Mucosa of stomach (tissue), 1 donor: ENCODE measurements around the gene CPEB4.

Experiments used
- H3K27me3 ChIP-seq: one replicate; pipeline ENCODE4 v1.7.0; 2013; ENCODE audit warnings: mild to moderate bottlenecking, low read length; ENCODE audit not compliant: control insufficient read depth, insufficient read depth
- H3K36me3 ChIP-seq: one replicate; pipeline ENCODE4 v1.7.0; 2013; ENCODE audit warnings: low read length; ENCODE audit not compliant: control insufficient read depth, insufficient read depth
- H3K4me1 ChIP-seq: one replicate; pipeline ENCODE4 v1.7.0; 2013; ENCODE audit warnings: mild to moderate bottlenecking, low read length; ENCODE audit not compliant: control insufficient read depth, insufficient read depth
- H3K4me3 ChIP-seq: one replicate; pipeline ENCODE4 v1.7.0; 2013; ENCODE audit warnings: low read length
- H3K9ac ChIP-seq: one replicate; pipeline ENCODE4 v1.7.0; 2013; ENCODE audit warnings: mild to moderate bottlenecking, low read length, moderate library complexity
- H3K9me3 ChIP-seq: one replicate; pipeline ENCODE4 v1.7.0; 2013; ENCODE audit warnings: mild to moderate bottlenecking, low read length, moderate library complexity; ENCODE audit not compliant: control insufficient read depth
- donor health status: Pancreatic carcinoma.

The CPEB4 gene

GRCh38 chr5:173852790-173853359 lies 35.3 kb upstream of the CPEB4 start:
- Histone ChIP-seq H3K9me3 (peaks cover 5% of the 10 kb centered on the region), H3K4me3 (no peak overlapping the region), H3K4me1 (peaks cover 13% of the 10 kb centered on the region), H3K9ac (no peak overlapping the region), H3K27me3 (peaks cover 10% of the 10 kb centered on the region), H3K36me3 (no peaks in the 10 kb centered on the region)

DNA sequence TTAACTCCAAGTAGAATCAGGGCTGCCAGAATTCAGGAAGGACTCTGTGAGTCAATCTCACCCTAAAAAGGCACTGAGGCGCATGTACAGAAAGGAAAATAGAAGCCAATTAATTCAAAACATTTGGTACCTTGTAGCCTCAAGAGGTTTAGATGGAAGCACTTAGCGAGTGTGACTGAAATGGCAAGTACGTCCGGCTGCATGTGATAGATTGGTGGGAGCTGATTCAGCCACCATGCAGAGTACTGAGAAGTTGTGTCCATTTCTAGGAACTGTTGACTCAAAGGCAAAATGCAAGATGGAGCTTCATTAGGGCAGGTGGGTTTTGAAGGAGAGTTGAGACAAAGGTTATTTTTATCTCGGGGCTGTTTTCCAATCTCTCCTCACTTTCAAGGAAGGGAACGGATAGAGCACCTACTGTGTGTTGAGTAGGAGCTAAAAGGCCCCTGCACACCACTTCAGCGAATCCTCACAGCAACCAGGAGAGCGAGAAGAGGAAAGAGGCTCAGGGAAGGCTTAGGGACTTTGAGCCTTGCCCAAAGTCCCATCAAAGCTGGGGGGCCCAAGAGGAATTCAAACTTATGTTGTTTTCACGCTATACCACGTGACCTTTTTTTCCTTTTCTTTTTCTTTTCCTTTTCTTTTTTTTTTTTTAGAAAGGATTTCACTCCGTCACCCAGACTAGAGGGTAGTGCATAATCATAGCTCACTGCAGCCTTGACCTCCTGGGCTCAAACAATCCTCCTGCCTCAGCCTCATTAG lies 34.6 kb upstream of the CPEB4 start:
- Histone ChIP-seq H3K4me3 (no peak overlapping the region), H3K4me1 (peaks cover 13% of the 10 kb centered on the region), H3K9ac (no peak overlapping the region), H3K9me3 (peaks cover 5% of the 10 kb centered on the region), H3K27me3 (peaks cover 10% of the 10 kb centered on the region), H3K36me3 (no peaks in the 10 kb centered on the region)

DNA sequence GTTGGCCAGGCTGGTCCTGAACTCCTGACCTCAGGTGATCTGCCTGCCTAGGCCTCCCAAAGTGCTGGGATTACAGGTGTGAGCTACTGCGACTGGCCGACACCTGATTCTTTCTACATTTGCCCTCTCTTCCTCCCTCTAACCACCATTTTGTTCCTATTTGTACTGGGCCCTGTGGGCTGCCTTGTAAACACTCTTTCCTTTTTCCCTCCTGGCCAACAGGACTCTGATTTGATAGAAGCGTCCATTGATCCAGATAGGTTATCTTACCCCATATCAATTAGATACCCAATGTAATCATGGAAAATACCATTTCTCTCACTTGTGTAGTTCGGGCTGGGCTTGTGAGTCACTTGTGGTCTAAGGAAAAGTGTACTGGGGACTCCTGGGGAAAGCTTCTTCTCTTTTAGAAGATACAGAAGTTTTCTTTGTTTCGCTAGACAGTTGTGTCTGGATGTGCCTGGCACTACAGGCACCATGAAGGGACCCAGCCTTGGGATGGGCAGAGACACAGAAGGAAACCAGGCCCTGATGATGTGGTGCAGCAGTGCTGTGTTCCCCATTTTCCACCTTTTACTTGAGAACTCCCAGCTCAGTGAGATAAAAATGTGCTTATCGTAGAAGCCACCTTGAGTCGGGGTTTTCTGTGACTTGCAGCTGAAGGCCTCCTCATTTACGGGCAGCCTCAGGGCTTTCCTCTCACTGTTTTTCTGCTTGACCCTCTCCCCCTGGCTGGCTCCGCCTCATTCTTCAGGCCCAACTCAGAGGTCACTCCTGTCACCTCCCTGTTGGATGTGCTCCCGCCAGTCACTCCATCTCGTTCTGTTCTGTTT lies 32.8 kb upstream of the CPEB4 start:
- Histone ChIP-seq H3K36me3 (no peaks in the 10 kb centered on the region), H3K9me3 (no peaks in the 10 kb centered on the region), H3K4me1 (peaks cover 28% of the 10 kb centered on the region), H3K4me3 (no peak overlapping the region), H3K27me3 (peaks cover 10% of the 10 kb centered on the region), H3K9ac (no peak overlapping the region)

DNA sequence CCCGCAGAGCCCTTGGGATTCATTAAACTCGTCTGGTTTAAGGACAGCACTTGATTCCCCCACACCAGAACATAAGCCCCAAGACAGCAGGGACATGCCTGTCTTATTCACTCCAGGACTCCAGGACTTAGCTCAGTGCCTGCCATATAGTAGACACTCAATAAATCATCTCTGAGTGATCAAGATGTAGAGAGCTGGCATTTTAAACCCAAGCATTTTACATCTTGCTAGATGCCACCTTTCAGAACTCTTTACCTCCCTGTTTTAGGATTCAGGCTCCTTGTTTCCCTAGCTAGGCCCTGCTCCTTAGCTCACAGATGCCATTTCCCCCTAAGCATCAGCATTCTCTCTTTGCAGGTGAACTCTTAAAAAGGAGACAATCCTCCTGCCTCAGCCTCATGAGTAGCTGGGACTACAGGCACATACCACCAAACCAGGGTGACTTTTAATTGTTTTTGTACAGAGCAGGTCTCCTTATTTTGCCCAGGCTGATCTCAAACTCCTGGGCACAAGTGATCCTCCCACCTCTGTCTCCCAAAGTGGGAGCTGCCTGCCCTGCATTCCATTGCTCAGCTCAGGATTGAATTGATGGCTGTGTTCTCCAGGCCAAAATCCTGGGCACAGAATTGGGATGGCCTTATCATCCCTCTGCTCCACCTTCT lies 32.0 kb upstream of the CPEB4 start:
- Histone ChIP-seq H3K9ac (no peak overlapping the region), H3K4me3 (no peak overlapping the region), H3K4me1 (peaks cover 35% of the 10 kb centered on the region), H3K36me3 (no peaks in the 10 kb centered on the region), H3K9me3 (no peaks in the 10 kb centered on the region), H3K27me3 (peaks cover 10% of the 10 kb centered on the region)

DNA sequence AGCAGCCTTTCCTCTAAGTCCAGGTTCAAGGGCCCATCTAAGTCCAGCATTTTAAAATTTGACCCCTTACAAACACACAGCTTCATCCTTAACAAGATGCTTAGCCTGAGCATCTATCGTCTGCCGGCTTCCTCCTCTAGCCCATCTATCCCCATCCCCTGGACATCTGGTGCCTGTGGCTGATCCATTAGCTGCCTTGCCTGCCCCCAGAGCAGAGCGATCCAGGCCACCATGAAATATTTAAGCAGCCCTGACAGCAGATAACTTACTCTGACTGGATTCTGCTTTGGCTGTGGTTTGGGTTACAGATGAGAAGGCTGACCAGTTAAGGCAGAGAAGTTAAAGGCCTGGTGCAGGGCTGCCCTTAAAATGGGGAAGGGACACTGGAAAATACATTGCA lies 30.9 kb upstream of the CPEB4 start:
- Histone ChIP-seq H3K4me1 (peaks cover 41% of the 10 kb centered on the region), H3K9ac (no peak overlapping the region), H3K27me3 (peaks cover 8% of the 10 kb centered on the region), H3K9me3 (no peaks in the 10 kb centered on the region), H3K4me3 (no peak overlapping the region), H3K36me3 (no peaks in the 10 kb centered on the region)

DNA sequence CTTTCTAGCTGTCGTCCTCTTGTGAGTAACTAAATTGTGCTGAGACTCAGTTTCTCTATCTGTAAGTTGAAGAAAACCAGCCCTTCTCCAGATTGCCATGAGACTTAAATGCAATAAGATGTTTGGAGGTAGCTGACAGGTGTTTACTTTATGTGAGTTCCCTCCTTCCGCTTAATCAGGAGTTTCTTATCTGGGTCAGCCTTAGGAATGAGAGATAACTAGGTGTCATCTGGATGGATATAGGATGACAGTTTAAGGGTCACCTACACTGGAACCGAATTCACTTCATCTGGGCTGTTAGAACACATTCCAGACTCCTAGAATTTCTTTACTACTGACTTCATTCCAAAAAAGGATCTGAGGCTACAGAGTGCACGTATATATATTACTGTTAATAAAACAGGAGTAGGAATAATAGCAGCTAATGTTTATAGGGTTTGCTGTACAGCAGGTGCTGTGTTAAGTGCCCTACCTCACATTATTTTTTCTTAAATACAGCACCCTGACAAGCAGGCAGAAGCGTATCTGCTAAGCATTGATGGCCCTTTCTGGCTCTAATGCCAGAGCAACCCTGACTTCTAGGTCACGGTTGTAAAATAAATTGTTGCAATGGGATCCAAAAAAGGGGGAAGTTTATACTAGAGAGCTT lies 30.0 kb upstream of the CPEB4 start:
- H3K9ac ChIP-seq: no peak overlapping the region

GRCh38 chr5:173858670-173859407 lies 29.3 kb upstream of the CPEB4 start:
- peaks cover 49% of the 10 kb centered on the region for H3K4me1 ChIP-seq
- H3K9ac ChIP-seq: no peak overlapping the region
- no peaks in the 10 kb centered on the region for H3K36me3 ChIP-seq
- no peaks in the 10 kb centered on the region for H3K9me3 ChIP-seq
- no peaks in the 10 kb centered on the region for H3K27me3 ChIP-seq
- no peak overlapping the region for H3K4me3 ChIP-seq

More for the DNA sequence above, 30.0 kb upstream of the CPEB4 start:
- Histone ChIP-seq H3K9me3 (no peaks in the 10 kb centered on the region), H3K36me3 (no peaks in the 10 kb centered on the region), H3K27me3 (no peaks in the 10 kb centered on the region), H3K4me3 (no peak overlapping the region), H3K4me1 (peaks cover 45% of the 10 kb centered on the region)

DNA sequence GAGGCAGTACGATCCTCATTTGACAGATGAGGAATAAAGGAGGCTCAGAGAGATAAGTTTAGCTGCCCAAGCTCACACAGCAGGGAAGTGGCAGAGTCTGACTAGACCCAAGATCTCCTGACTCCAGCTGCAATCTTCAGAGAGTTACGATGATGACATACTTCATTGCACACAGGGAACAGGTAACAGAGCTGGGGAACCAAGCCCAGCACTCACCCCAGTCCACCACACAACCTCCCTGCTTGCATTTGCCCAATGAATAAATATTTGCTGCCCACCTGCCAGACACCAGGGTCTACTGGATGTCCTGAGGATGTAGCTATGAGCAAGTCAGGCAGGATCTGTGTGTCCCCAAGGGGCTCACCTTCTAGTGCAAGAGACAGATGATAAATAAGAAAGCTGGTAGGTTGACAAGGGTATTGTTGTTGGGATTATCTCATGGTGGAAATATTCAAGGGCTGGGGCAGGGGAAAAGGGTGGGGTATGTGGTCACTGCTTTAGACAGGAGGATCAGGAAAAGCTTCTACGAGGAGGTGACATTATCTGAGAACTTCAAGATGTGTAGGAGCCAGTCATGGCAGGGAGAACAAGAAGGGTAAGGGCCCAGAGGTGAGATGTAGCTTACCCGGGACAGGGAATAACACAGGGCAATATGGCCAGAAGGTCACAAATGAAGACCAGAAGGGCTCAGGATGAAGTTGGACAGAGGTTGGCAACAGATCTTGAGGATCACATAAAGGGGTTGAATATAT lies 28.6 kb upstream of the CPEB4 start:
- no peak overlapping the region for H3K9ac ChIP-seq
- H3K9me3 ChIP-seq: no peaks in the 10 kb centered on the region
- H3K36me3 ChIP-seq: no peaks in the 10 kb centered on the region
- peaks cover 57% of the 10 kb centered on the region for H3K4me1 ChIP-seq
- H3K4me3 ChIP-seq: no peak overlapping the region
- no peaks in the 10 kb centered on the region for H3K27me3 ChIP-seq

GRCh38 chr5:173862047-173862477 lies 26.1 kb upstream of the CPEB4 start:
- Histone ChIP-seq H3K4me1 (peaks cover 50% of the 10 kb centered on the region), H3K9me3 (no peaks in the 10 kb centered on the region), H3K4me3 (no peak overlapping the region), H3K27me3 (no peaks in the 10 kb centered on the region), H3K9ac (no peak overlapping the region), H3K36me3 (no peaks in the 10 kb centered on the region)

DNA sequence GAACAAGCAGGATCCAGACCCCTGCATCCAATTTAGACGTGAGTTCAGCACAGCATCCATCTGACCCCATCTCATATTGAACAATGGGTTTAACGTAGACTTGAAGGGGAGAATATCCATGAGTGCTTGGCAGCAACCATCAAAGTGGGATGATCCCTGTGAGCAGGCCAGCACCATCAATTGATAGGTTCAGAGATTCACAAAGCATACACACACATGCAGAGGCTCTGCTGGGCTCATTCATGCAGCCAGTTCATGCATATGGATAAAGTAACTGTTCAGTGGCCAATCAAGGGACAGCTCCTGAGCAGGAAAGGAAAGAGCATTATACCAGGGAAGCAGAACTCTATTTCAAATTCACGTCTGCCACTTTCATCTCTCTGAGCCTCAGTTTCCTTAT lies 24.8 kb upstream of the CPEB4 start:
- Histone ChIP-seq H3K4me1 (peaks cover 59% of the 10 kb centered on the region), H3K27me3 (no peaks in the 10 kb centered on the region)

More for the DNA sequence above, 24.8 kb upstream of the CPEB4 start:
- H3K4me3 ChIP-seq: no peak overlapping the region
- H3K9me3 ChIP-seq: no peaks in the 10 kb centered on the region
- no peaks in the 10 kb centered on the region for H3K36me3 ChIP-seq
- no peak overlapping the region for H3K9ac ChIP-seq
